ENCODE results near the gene ZNF496. TPM values are rescaled to one million over a fixed set of nuclear protein-coding genes. Genes with fewer than 3 reads are reported as not detected.

Gene ZNF496
- total and polyA plus RNA-seq, 2 of the 13 experiments (the other 11 are each of a cell fraction or from before 2014, with no cell fraction given): 14.8 to 18.6 TPM

DNA sequence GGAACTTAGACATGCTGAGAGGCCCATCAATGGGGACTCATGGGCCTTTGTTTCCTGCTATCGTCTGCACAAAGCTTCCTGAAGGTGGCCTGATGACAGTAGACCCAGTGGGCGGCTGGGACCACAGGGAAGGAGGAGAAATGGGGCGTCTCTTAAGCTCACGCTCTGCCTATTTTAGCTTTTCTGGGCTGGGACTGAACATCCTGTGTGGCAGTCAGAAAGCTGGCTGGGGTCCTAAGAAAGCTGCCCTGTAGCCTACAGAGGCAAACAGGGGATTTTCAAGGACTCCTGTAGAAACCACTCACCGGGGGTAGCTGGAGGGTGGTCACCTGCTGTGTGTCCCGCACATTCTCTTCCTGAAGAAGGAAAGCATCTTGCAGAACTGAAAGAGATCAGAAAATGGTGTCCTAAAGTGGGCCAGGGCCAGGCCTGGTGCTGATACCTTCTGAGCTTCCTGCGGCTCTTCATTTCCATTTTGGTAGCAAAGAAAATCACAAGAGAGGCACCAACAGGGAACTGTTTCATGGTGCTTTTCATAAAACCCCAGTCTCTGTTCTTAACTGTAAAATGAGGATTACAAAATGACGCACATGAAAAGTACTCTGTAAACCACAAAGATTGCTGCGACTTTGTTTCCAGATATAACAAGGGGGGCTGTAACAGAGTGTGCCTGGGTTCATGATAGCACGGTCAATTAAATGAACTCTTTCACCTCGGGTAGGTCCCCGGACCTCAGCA, 8.6 kb downstream of the ZNF496 start (continued):
- TF ChIP-seq, protein P1, sequence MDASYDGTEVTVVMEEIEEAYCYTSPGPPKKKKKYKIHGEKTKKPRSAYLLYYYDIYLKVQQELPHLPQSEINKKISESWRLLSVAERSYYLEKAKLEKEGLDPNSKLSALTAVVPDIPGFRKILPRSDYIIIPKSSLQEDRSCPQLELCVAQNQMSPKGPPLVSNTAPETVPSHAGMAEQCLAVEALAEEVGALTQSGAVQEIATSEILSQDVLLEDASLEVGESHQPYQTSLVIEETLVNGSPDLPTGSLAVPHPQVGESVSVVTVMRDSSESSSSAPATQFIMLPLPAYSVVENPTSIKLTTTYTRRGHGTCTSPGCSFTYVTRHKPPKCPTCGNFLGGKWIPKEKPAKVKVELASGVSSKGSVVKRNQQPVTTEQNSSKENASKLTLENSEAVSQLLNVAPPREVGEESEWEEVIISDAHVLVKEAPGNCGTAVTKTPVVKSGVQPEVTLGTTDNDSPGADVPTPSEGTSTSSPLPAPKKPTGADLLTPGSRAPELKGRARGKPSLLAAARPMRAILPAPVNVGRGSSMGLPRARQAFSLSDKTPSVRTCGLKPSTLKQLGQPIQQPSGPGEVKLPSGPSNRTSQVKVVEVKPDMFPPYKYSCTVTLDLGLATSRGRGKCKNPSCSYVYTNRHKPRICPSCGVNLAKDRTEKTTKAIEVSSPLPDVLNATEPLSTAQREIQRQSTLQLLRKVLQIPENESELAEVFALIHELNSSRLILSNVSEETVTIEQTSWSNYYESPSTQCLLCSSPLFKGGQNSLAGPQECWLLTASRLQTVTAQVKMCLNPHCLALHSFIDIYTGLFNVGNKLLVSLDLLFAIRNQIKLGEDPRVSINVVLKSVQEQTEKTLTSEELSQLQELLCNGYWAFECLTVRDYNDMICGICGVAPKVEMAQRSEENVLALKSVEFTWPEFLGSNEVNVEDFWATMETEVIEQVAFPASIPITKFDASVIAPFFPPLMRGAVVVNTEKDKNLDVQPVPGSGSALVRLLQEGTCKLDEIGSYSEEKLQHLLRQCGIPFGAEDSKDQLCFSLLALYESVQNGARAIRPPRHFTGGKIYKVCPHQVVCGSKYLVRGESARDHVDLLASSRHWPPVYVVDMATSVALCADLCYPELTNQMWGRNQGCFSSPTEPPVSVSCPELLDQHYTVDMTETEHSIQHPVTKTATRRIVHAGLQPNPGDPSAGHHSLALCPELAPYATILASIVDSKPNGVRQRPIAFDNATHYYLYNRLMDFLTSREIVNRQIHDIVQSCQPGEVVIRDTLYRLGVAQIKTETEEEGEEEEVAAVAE (CRISPR knock-in tag; IDR thresholded peaks at IDR 0.05; ENCODE audit: borderline replicate concordance): no peak
- TF ChIP-seq ATF7-NPFF (CRISPR knock-in tag; IDR thresholded peaks at IDR 0.05; ENCODE audit: low read depth): no peak
- TF ChIP-seq, protein P2, sequence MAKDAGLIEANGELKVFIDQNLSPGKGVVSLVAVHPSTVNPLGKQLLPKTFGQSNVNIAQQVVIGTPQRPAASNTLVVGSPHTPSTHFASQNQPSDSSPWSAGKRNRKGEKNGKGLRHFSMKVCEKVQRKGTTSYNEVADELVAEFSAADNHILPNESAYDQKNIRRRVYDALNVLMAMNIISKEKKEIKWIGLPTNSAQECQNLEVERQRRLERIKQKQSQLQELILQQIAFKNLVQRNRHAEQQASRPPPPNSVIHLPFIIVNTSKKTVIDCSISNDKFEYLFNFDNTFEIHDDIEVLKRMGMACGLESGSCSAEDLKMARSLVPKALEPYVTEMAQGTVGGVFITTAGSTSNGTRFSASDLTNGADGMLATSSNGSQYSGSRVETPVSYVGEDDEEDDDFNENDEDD (CRISPR knock-in tag; IDR thresholded peaks at IDR 0.05; ENCODE audit: borderline replicate concordance): no peak
- no peak for TF ChIP-seq ZFP90 (CRISPR knock-in tag; IDR thresholded peaks at IDR 0.05; ENCODE audit: borderline replicate concordance)
- no peak for TF ChIP-seq ZNF484 (CRISPR knock-in tag; IDR thresholded peaks at IDR 0.05; ENCODE audit: borderline replicate concordance, low read depth)

DNA sequence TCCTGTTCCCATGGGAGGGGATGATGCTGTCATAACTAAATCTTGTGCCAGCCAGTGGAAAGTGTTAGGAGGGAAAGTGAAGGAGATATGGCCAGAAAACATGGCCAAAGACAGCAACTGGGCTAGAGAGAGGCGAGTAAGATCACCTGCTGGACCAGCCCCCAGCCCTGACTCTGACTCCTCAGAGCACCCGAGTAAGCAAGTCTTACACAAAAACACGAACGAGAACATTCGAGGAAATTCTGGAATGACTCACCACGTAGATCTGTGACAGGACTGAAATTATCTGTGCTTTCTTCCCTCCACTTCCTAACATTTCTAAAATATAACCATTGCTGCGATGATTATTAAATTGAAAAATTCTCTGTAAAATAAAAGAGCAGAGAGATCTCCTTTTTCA, 9.2 kb downstream of the ZNF496 start:
- intact Hi-C loops (cut with micrococcal nuclease; ENCODE audit: unreplicated experiment): no loop called here
- DNase-seq (ENCODE audit: low spot score) (no peak), FAIRE-seq (no peak), ATAC-seq (no peak)
- Histone ChIP-seq H3K27me3 (ENCODE audit: control insufficient read depth in 1 of 2, insufficient read depth in 2 of 2, low read length in 2 of 2) (no peaks in the 10 kb centered on the region), H3K4me2 (ENCODE audit: low read depth, low read length) (no peak overlapping the region), H4K20me1 (ENCODE audit: insufficient read depth, low read length) (no peaks in the 10 kb centered on the region), H3K27ac (ENCODE audit: extremely low read length, insufficient read depth, low read length) (no peak overlapping the region), H3K9ac (ENCODE audit: insufficient read depth, low read depth, low read length) (no peak overlapping the region), H3K79me2 (ENCODE audit: insufficient read depth, low read length) (no peaks in the 10 kb centered on the region), H3K36me3 (replicated peaks in 1 of 2; ENCODE audit: control insufficient read depth in 1 of 2, insufficient read depth in 2 of 2, low read length in 2 of 2) (peaks cover 8 to 49% of the 10 kb centered on the region in 2 experiments), H3K9me3 (ENCODE audit: low read length) (no peaks in the 10 kb centered on the region), H3K4me1 (ENCODE audit: insufficient read depth, low read length) (peaks cover 20% of the 10 kb centered on the region), H2AFZ (ENCODE audit: low read length) (no peak overlapping the region), H3K4me3 (replicated peaks in 1 of 3; ENCODE audit: insufficient read depth in 1 of 3, low read depth in 2 of 3, low read length in 3 of 3) (no peak overlapping the region)
- 95% methylated on average over 7 of the region's 7 CpGs for WGBS (ENCODE audit: low lambda C conversion rate)
- ChIA-PET CTCF (ENCODE audit: low intra/inter-chr PET ratio, low total read pairs) (no interaction called here), POLR2A (interaction anchor here (1.1 kb wide), 1 partner anchor 9 kb away, joined by 3 read pairs; no protein-coding TSS in a partner anchor)
- in situ Hi-C loops (cut with HindIII; ENCODE audit: extremely low pct_ligation_motif_present, low pct_unique_long_range_greater_than_20kb): no loop called here
- no TSS peak for BruUV-seq (replicated peaks)
- no peak for TF ChIP-seq ZKSCAN1 (IDR thresholded peaks at IDR 0.05; ENCODE audit: low read length)
- no peak for TF ChIP-seq MED13 (CRISPR knock-in tag; IDR thresholded peaks at IDR 0.05)
- no peak for TF ChIP-seq ZNF24 (IDR thresholded peaks at IDR 0.05)
- TF ChIP-seq SOX13 (IDR thresholded peaks at IDR 0.05): no peak
- no peak for TF ChIP-seq SOX13 (CRISPR knock-in tag; conservative IDR thresholded peaks at IDR 0.05 in 1 of 2, IDR thresholded peaks at IDR 0.05 in 1 of 2)
- TF ChIP-seq, protein P3, sequence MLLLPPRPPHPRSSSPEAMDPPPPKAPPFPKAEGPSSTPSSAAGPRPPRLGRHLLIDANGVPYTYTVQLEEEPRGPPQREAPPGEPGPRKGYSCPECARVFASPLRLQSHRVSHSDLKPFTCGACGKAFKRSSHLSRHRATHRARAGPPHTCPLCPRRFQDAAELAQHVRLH (CRISPR knock-in tag; IDR thresholded peaks at IDR 0.05; ENCODE audit: borderline replicate concordance, low read depth): no peak
- no peak for TF ChIP-seq ZNF678 (CRISPR knock-in tag; IDR thresholded peaks at IDR 0.05)
- TF ChIP-seq GTF3A (CRISPR knock-in tag; conservative IDR thresholded peaks at IDR 0.05): no peak
- no peak for TF ChIP-seq RELA (CRISPR knock-in tag; IDR thresholded peaks at IDR 0.05)
- no peak for TF ChIP-seq ZNF180 (CRISPR knock-in tag; IDR thresholded peaks at IDR 0.05; ENCODE audit: borderline replicate concordance, low read depth)
- no peak for TF ChIP-seq TBL1XR1 (IDR thresholded peaks at IDR 0.05; ENCODE audit: borderline replicate concordance, low read length, partially characterized antibody)
- no peak for TF ChIP-seq HNF4G (IDR thresholded peaks at IDR 0.05; ENCODE audit: borderline replicate concordance, low read depth, low read length)
- no peak for TF ChIP-seq HNF4G (CRISPR knock-in tag; IDR thresholded peaks at IDR 0.05; ENCODE audit: borderline replicate concordance, low read depth)
